ENCODE data around the gene PEX5L.

The PEX5L gene

GRCh38 chr3:179969525-179969924 is 67.2 kb downstream of the PEX5L start:
- TF ChIP-seq CTCF (IDR thresholded peaks at IDR 0.05; ENCODE audit: borderline replicate concordance, insufficient read depth, low read depth, low read length): no peak
- no peak overlapping the region for H3K4me3 ChIP-seq (ENCODE audit: low read depth, low read length)

- H3K4me3 ChIP-seq (ENCODE audit: low read depth, low read length): no peak overlapping the region
- TF ChIP-seq CTCF (IDR thresholded peaks at IDR 0.05; ENCODE audit: borderline replicate concordance, insufficient read depth, low read depth, low read length): no peak
Measured at GRCh38 chr3:179967622-179968021, 69.1 kb downstream of the PEX5L start.

GRCh38 chr3:179964890-179965289 is 71.8 kb downstream of the PEX5L start:
- H3K4me3 ChIP-seq (ENCODE audit: low read depth, low read length): no peak overlapping the region
- TF ChIP-seq CTCF (IDR thresholded peaks at IDR 0.05; ENCODE audit: borderline replicate concordance, insufficient read depth, low read depth, low read length): no peak

- no peak overlapping the region for H3K4me3 ChIP-seq (ENCODE audit: low read depth, low read length)
- no peak for TF ChIP-seq CTCF (IDR thresholded peaks at IDR 0.05; ENCODE audit: borderline replicate concordance, insufficient read depth, low read depth, low read length)
Measured at GRCh38 chr3:179962629-179963387, 73.9 kb downstream of the PEX5L start.

- no peak overlapping the region for H3K4me3 ChIP-seq (ENCODE audit: low read depth, low read length)
- TF ChIP-seq CTCF (IDR thresholded peaks at IDR 0.05; ENCODE audit: borderline replicate concordance, insufficient read depth, low read depth, low read length): no peak
Measured at GRCh38 chr3:179961703-179962078, 75.0 kb downstream of the PEX5L start.

- H3K4me3 ChIP-seq (ENCODE audit: low read depth, low read length): no peak overlapping the region
- TF ChIP-seq CTCF (IDR thresholded peaks at IDR 0.05; ENCODE audit: borderline replicate concordance, insufficient read depth, low read depth, low read length): no peak
Measured at GRCh38 chr3:179961071-179961702, 75.5 kb downstream of the PEX5L start.

GRCh38 chr3:179958759-179959158 is 78.0 kb downstream of the PEX5L start:
- no peak overlapping the region for H3K4me3 ChIP-seq (ENCODE audit: low read depth, low read length)
- TF ChIP-seq CTCF (IDR thresholded peaks at IDR 0.05; ENCODE audit: borderline replicate concordance, insufficient read depth, low read depth, low read length): no peak
